ENCODE measurements around the gene CD84.
"Not testable (repeated sequence)": the region's sequence is repeated elsewhere in the genome, so short reads cannot be mapped to it uniquely, and the experiment has no call there.

DNA sequence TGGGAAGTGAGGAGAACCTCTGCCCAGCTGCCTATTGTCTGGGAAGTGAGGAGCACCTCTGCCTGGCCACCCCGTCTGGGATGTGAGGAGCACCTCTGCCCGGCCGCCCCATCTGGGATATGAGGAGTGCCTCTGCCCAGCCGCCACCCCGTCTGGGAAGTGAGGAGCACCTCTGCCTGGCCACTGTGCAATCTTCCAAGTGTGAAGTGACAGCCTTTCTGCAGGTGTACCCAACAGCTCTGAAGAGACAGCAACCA is 46.8 kb downstream of the CD84 start:
- TF ChIP-seq, protein P1, sequence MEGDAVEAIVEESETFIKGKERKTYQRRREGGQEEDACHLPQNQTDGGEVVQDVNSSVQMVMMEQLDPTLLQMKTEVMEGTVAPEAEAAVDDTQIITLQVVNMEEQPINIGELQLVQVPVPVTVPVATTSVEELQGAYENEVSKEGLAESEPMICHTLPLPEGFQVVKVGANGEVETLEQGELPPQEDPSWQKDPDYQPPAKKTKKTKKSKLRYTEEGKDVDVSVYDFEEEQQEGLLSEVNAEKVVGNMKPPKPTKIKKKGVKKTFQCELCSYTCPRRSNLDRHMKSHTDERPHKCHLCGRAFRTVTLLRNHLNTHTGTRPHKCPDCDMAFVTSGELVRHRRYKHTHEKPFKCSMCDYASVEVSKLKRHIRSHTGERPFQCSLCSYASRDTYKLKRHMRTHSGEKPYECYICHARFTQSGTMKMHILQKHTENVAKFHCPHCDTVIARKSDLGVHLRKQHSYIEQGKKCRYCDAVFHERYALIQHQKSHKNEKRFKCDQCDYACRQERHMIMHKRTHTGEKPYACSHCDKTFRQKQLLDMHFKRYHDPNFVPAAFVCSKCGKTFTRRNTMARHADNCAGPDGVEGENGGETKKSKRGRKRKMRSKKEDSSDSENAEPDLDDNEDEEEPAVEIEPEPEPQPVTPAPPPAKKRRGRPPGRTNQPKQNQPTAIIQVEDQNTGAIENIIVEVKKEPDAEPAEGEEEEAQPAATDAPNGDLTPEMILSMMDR (IDR thresholded peaks at IDR 0.05), result not testable (repeated sequence)
- not testable (repeated sequence) for TF ChIP-seq POLR2A (IDR thresholded peaks at IDR 0.05)
